SU-DHL-6 (cell line): ENCODE measurements around the gene DYNC1LI2.

ENCODE experiments used
- H2AFZ ChIP-seq: fragments of 200-600 bp; sonication (generic); 2 replicates; pipeline ENCODE4 v1.6.1; 2014; ENCODE audit warnings: low read depth, mild to moderate bottlenecking, moderate library complexity, mixed read lengths, antibody characterized with exemption, low read length; ENCODE audit not compliant: severe bottlenecking
- H3F3A ChIP-seq: fragments of 200-600 bp; shearing (Covaris generic); 2 replicates; pipeline ENCODE4 v1.6.0; 2016; ENCODE audit warnings: antibody characterized with exemption, mild to moderate bottlenecking; ENCODE audit not compliant: insufficient read depth
- H3K27ac ChIP-seq: fragments of 200-600 bp; sonication (generic); 2 replicates; pipeline ENCODE4 v1.5.1; 2016; ENCODE audit warnings: low read depth, mild to moderate bottlenecking, low read length, moderate library complexity, mixed read lengths
- H3K27me3 ChIP-seq: fragments of 200-600 bp; sonication (generic), shearing (Covaris generic); 2 replicates; pipeline ENCODE4 v1.6.0; 2014; ENCODE audit warnings: mild to moderate bottlenecking, low read length
- H3K36me3 ChIP-seq: fragments of 200-600 bp; sonication (generic); 2 replicates; pipeline ENCODE4 v1.6.1; 2014; ENCODE audit warnings: mild to moderate bottlenecking, low read length, mixed read lengths
- H3K4me2 ChIP-seq: fragments of 300-600, 200-600 bp; shearing (Covaris generic), sonication (generic); 2 replicates; pipeline ENCODE4 v1.6.0; 2014; ENCODE audit warnings: low read length, low read depth, mild to moderate bottlenecking; ENCODE audit not compliant: poor library complexity, severe bottlenecking
- H3K4me3 ChIP-seq: fragments of 200-600 bp; sonication (generic); 2 replicates; pipeline ENCODE4 v1.5.1; 2014; ENCODE audit warnings: antibody characterized with exemption, low read length, mild to moderate bottlenecking, mixed read lengths; ENCODE audit not compliant: insufficient read depth, poor library complexity, severe bottlenecking
- H3K79me2 ChIP-seq: fragments of 200-600 bp; sonication (generic); 2 replicates; pipeline ENCODE4 v1.6.1; 2014; ENCODE audit warnings: mild to moderate bottlenecking, low read length, moderate library complexity; ENCODE audit not compliant: insufficient read depth
- H3K9ac ChIP-seq: fragments of 200-600 bp; sonication (generic); 2 replicates; pipeline ENCODE4 v1.7.0; 2014; ENCODE audit warnings: mild to moderate bottlenecking, low read length
- H3K9me2 ChIP-seq: fragments of 200-600 bp; sonication (generic); replicated peaks from 2 replicates; pipeline ENCODE4 v1.6.1; 2014; ENCODE audit warnings: low read length; ENCODE audit not compliant: insufficient read depth
- H3K9me3 ChIP-seq: fragments of 200-600 bp; sonication (generic); 2 replicates; pipeline ENCODE4 v1.6.1; 2014; ENCODE audit warnings: low read length, mixed read lengths; ENCODE audit not compliant: insufficient read depth
- H4K20me1 ChIP-seq: fragments of 200-600 bp; sonication (generic); 2 replicates; pipeline ENCODE4 v1.6.1; 2014; ENCODE audit warnings: low read depth, mild to moderate bottlenecking, antibody characterized with exemption, low read length, moderate library complexity, mixed read lengths
- CTCF ChIP-seq: fragments of 200-600 bp; sonication (generic); IDR thresholded peaks from one replicate; pipeline ENCODE4 v1.5.1; 2017; ENCODE audit warnings: antibody characterized with exemption, mild to moderate bottlenecking, low read length, moderate library complexity; ENCODE audit not compliant: insufficient read depth, poor library complexity, severe bottlenecking
- EZH2phosphoT487 ChIP-seq: fragments of 200-600 bp; sonication (generic), shearing (Covaris generic); conservative IDR thresholded peaks from 2 replicates; pipeline ENCODE4 v1.6.1; 2018; ENCODE audit warnings: mild to moderate bottlenecking, antibody characterized with exemption, low read length, moderate library complexity, mixed read lengths

Gene DYNC1LI2

DNA sequence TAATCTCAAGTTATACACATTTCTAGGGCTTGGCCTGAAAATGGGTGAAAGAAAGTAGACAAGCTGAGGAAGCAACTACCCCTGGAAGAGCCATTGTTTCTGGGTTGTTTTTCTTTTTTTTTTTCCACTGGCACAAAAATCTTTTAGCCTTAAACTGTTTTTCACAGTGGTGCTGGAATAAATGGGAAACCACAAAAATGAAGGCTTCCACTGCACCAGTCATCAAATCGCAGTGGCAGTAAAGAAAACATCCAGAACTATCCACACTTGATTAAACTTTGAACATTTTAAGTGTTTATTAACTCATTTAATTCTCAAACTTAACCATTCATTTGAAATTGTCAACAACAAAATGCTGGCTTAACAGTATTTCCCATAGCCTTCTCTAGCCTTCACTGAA, 69.1 kb downstream of the DYNC1LI2 start:
- no peak overlapping the region for H2AFZ ChIP-seq
- no peaks in the 10 kb centered on the region for H3K36me3 ChIP-seq
- no peaks in the 10 kb centered on the region for H3K9me3 ChIP-seq
- no peak overlapping the region for H3K27ac ChIP-seq
- H3K27me3 ChIP-seq, result no peaks in the 10 kb centered on the region
- no peak overlapping the region for H3K9ac ChIP-seq
- no peak for TF ChIP-seq CTCF
- TF ChIP-seq EZH2phosphoT487, result no peak
- H3K4me3 ChIP-seq, result no peak overlapping the region
- no peaks in the 10 kb centered on the region for H3F3A ChIP-seq
- H3K79me2 ChIP-seq, result no peaks in the 10 kb centered on the region
- H3K4me2 ChIP-seq, result no peak overlapping the region
- no peaks in the 10 kb centered on the region for H3K9me2 ChIP-seq
- no peaks in the 10 kb centered on the region; the same call in 1 of the 2 replicates for H4K20me1 ChIP-seq

GRCh38 chr16:66681676-66682075, 69.7 kb downstream of the DYNC1LI2 start:
- Histone ChIP-seq H2AFZ (no peak overlapping the region), H3K27ac (no peak overlapping the region), H3K4me3 (no peak overlapping the region), H3K9ac (no peak overlapping the region), H3K27me3 (no peaks in the 10 kb centered on the region), H3K79me2 (no peaks in the 10 kb centered on the region), H3K4me2 (no peak overlapping the region), H3K9me2 (no peaks in the 10 kb centered on the region), H3K36me3 (no peaks in the 10 kb centered on the region), H3K9me3 (no peaks in the 10 kb centered on the region), H4K20me1 (no peaks in the 10 kb centered on the region), H3F3A (no peaks in the 10 kb centered on the region)
- TF ChIP-seq EZH2phosphoT487, result no peak
- no peak for TF ChIP-seq CTCF

GRCh38 chr16:66678337-66678736, 73.1 kb downstream of the DYNC1LI2 start:
- Histone ChIP-seq H3F3A (no peaks in the 10 kb centered on the region), H2AFZ (no peak overlapping the region), H3K27ac (no peak overlapping the region)

More at GRCh38 chr16:66678337-66678736, 73.1 kb downstream of the DYNC1LI2 start:
- no peaks in the 10 kb centered on the region for H3K36me3 ChIP-seq
- H3K9ac ChIP-seq, result no peak overlapping the region
- H3K27me3 ChIP-seq, result no peaks in the 10 kb centered on the region
- H3K4me3 ChIP-seq, result no peak overlapping the region
- H3K79me2 ChIP-seq, result no peaks in the 10 kb centered on the region
- H4K20me1 ChIP-seq, result no peaks in the 10 kb centered on the region
- no peaks in the 10 kb centered on the region for H3K9me3 ChIP-seq
- H3K4me2 ChIP-seq, result no peak overlapping the region
- TF ChIP-seq CTCF, result no peak
- TF ChIP-seq EZH2phosphoT487, result no peak
- no peaks in the 10 kb centered on the region for H3K9me2 ChIP-seq
